IMR-90 (cell line): Measurements from ENCODE around the gene TRIM4. TPM values are rescaled to one million over a fixed set of nuclear protein-coding genes. Genes with fewer than 3 reads are reported as not detected.

Experiments
- ATAC-seq: fragments of 200-7000 bp; cut with Tn5 transposase; 2 replicates; pipeline ENCODE4 v1.9.1; 2020; ENCODE audit warnings: low read depth, mild to moderate bottlenecking, moderate library complexity
- BruUV-seq: library from RNA; stranded (reverse); fragments of 400-500 nt; replicated peaks from 2 replicates; lab custom pipeline; 2021; lab: Mats Ljungman, UMichigan
- CTCF ChIA-PET: fragments of 300-600 bp; formaldehyde crosslinking; extraction: SDS; loops from one replicate; lab custom pipeline; 2021; ENCODE audit warnings: antibody characterized with exemption; lab: Yijun Ruan, JAX
- POLR2A ChIA-PET: fragments of 300-600 bp; sonication (Branson Sonifier 250); formaldehyde crosslinking; loops from one replicate; lab custom pipeline; 2022; ENCODE audit warnings: antibody characterized with exemption; ENCODE audit not compliant: unreplicated experiment; lab: Charles Lee
- DNase-seq: peaks from one replicate; pipeline ENCODE4 v3.0.0; 2013
- H2AFZ ChIP-seq: replicated peaks from 2 replicates; pipeline ENCODE3; 2013; ENCODE audit warnings: low read length, mild to moderate bottlenecking; ENCODE audit not compliant: poor library complexity
- H2AK5ac ChIP-seq: 2 replicates; pipeline ENCODE4 v1.6.1; 2013; ENCODE audit warnings: low read depth, low read length, inconsistent platforms
- H2AK9ac ChIP-seq: replicated peaks from 2 replicates; pipeline ENCODE3; 2013; ENCODE audit warnings: mild to moderate bottlenecking, low read depth, low read length, moderate library complexity; ENCODE audit not compliant: poor library complexity
- H2BK120ac ChIP-seq: 2 replicates; pipeline ENCODE4 v1.6.1; 2013; ENCODE audit warnings: low read depth, low read length, inconsistent platforms
- H2BK15ac ChIP-seq: 3 replicates; pipeline ENCODE4 v1.6.1; 2013; ENCODE audit warnings: low read depth, low read length, inconsistent platforms
- H2BK20ac ChIP-seq: 2 replicates; pipeline ENCODE4 v1.6.1; 2013; ENCODE audit warnings: low read depth, mild to moderate bottlenecking, inconsistent platforms, low read length, moderate library complexity
- H2BK5ac ChIP-seq: 2 replicates; pipeline ENCODE4 v1.6.1; 2013; ENCODE audit warnings: mild to moderate bottlenecking, low read depth, low read length, inconsistent platforms; ENCODE audit not compliant: poor library complexity, severe bottlenecking
- H3K14ac ChIP-seq: replicated peaks from 2 replicates; pipeline ENCODE4 v1.6.1; 2013; ENCODE audit warnings: low read depth, low read length, inconsistent platforms
- H3K18ac ChIP-seq: 2 replicates; pipeline ENCODE4 v1.6.1; 2013; ENCODE audit warnings: low read depth, low read length, control low read depth
- H3K23ac ChIP-seq: 2 replicates; pipeline ENCODE4 v1.6.1; 2013; ENCODE audit warnings: low read depth, low read length, inconsistent platforms
- H3K27ac ChIP-seq: 2 replicates; pipeline ENCODE4 v1.5.1; 2013; ENCODE audit warnings: mild to moderate bottlenecking, control low read depth, low read length; ENCODE audit not compliant: insufficient read depth
- H3K27me3 ChIP-seq: 2 replicates; pipeline ENCODE4 v1.6.1; 2013; ENCODE audit warnings: low read length; ENCODE audit not compliant: control insufficient read depth, insufficient read depth
- H3K36me3 ChIP-seq: 2 replicates; pipeline ENCODE4 v1.6.1; 2013; ENCODE audit warnings: low read length, mixed read lengths; ENCODE audit not compliant: control insufficient read depth, insufficient read depth
- H3K4ac ChIP-seq: 2 replicates; pipeline ENCODE4 v1.6.1; 2013; ENCODE audit warnings: low read depth, low read length, inconsistent platforms
- H3K4me1 ChIP-seq: 2 replicates; pipeline ENCODE4 v1.6.1; 2013; ENCODE audit warnings: low read length, mixed read lengths; ENCODE audit not compliant: control insufficient read depth, insufficient read depth
- H3K4me2 ChIP-seq: 2 replicates; pipeline ENCODE4 v1.6.1; 2013; ENCODE audit warnings: low read depth, mild to moderate bottlenecking, control low read depth, low read length, moderate library complexity
- H3K4me3 ChIP-seq: 2 replicates; pipeline ENCODE4 v1.5.1; 2013; ENCODE audit warnings: low read depth, mild to moderate bottlenecking, control low read depth, low read length, moderate library complexity; ENCODE audit not compliant: insufficient read depth
- H3K56ac ChIP-seq: 2 replicates; pipeline ENCODE4 v1.6.1; 2013; ENCODE audit warnings: low read length, inconsistent platforms; ENCODE audit not compliant: insufficient read depth; ENCODE audit errors: extremely low read depth
- H3K79me1 ChIP-seq, 2 experiments: 2 replicates each; pipeline ENCODE4 v1.6.1; 2013; ENCODE audit warnings: low read length in 2 of 2, inconsistent platforms in 1 of 2, low read depth in 1 of 2
- H3K9ac ChIP-seq: 2 replicates; pipeline ENCODE4 v1.6.1; 2013; ENCODE audit warnings: low read depth, low read length, control low read depth
- H3K9me1 ChIP-seq: 2 replicates; pipeline ENCODE4 v1.6.1; 2013; ENCODE audit warnings: low read length, inconsistent platforms; ENCODE audit not compliant: insufficient read depth
- H3K9me3 ChIP-seq: 2 replicates; pipeline ENCODE4 v1.6.1; 2013; ENCODE audit warnings: low read length; ENCODE audit not compliant: control insufficient read depth, insufficient read depth
- H4K20me1 ChIP-seq: 2 replicates; pipeline ENCODE4 v1.6.1; 2013; ENCODE audit warnings: low read length, inconsistent platforms; ENCODE audit not compliant: insufficient read depth
- H4K5ac ChIP-seq: 2 replicates; pipeline ENCODE4 v1.6.1; 2013; ENCODE audit warnings: mild to moderate bottlenecking, low read depth, low read length, control low read depth
- H4K8ac ChIP-seq, 2 experiments: 2 replicates each; pipeline ENCODE4 v1.6.1; 2013; ENCODE audit warnings: low read depth in 2 of 2, low read length in 2 of 2, control low read depth in 1 of 2, inconsistent platforms in 1 of 2
- H4K91ac ChIP-seq: 2 replicates; pipeline ENCODE4 v1.6.1; 2013; ENCODE audit warnings: low read depth, low read length, inconsistent platforms; ENCODE audit not compliant: insufficient read depth
- BHLHE40 ChIP-seq: fragments of 150-350 bp; IDR thresholded peaks from 2 replicates; pipeline ENCODE4 v1.6.1; 2016; ENCODE audit warnings: mild to moderate bottlenecking, low read depth, low read length
- CEBPB ChIP-seq: IDR thresholded peaks from 2 replicates; pipeline ENCODE4 v1.6.1; 2012; ENCODE audit warnings: low read depth, low read length, improper control_type of control experiment
- CHD1 ChIP-seq: IDR thresholded peaks from 2 replicates; pipeline ENCODE4 v1.6.1; 2012; ENCODE audit warnings: low read depth, low read length, improper control_type of control experiment
- CTCF ChIP-seq: conservative IDR thresholded peaks from 2 replicates; pipeline ENCODE4 v1.5.1; 2012; ENCODE audit warnings: mild to moderate bottlenecking, low read depth, low read length, improper control_type of control experiment
- ELK1 ChIP-seq: fragments of 150-350 bp; IDR thresholded peaks from 2 replicates; pipeline ENCODE4 v1.6.1; 2016; ENCODE audit warnings: low read depth, mild to moderate bottlenecking, low read length, moderate library complexity, borderline replicate concordance
- FOS ChIP-seq: fragments of 150-350 bp; IDR thresholded peaks from 2 replicates; pipeline ENCODE4 v1.6.1; 2016; ENCODE audit warnings: low read depth, low read length
- MAFK ChIP-seq: IDR thresholded peaks from 2 replicates; pipeline ENCODE4 v1.6.1; 2012; ENCODE audit warnings: low read depth, low read length, improper control_type of control experiment
- MAZ ChIP-seq: IDR thresholded peaks from 2 replicates; pipeline ENCODE4 v1.6.1; 2012; ENCODE audit warnings: low read depth, mild to moderate bottlenecking, low read length, improper control_type of control experiment, moderate library complexity, borderline replicate concordance
- MXI1 ChIP-seq: IDR thresholded peaks from 2 replicates; pipeline ENCODE4 v1.6.1; 2012; ENCODE audit warnings: low read depth, mild to moderate bottlenecking, low read length, moderate library complexity, borderline replicate concordance
- NFE2L2 ChIP-seq: fragments of 150-350 bp; IDR thresholded peaks from 2 replicates; pipeline ENCODE4 v1.6.1; 2016; ENCODE audit warnings: low read depth, mild to moderate bottlenecking, low read length
- POLR2A ChIP-seq: IDR thresholded peaks from 2 replicates; pipeline ENCODE4 v1.6.1; 2012; ENCODE audit warnings: mild to moderate bottlenecking, low read depth, low read length
- RAD21 ChIP-seq: IDR thresholded peaks from 2 replicates; pipeline ENCODE4 v1.6.1; 2012; ENCODE audit warnings: low read length, improper control_type of control experiment
- RCOR1 ChIP-seq: IDR thresholded peaks from 2 replicates; pipeline ENCODE4 v1.6.1; 2012; ENCODE audit warnings: mild to moderate bottlenecking, low read length, improper control_type of control experiment; ENCODE audit not compliant: insufficient replicate concordance
- RFX5 ChIP-seq: IDR thresholded peaks from 2 replicates; pipeline ENCODE4 v1.8.0; 2012; ENCODE audit warnings: low read depth, mild to moderate bottlenecking, low read length, moderate library complexity
- SMC3 ChIP-seq: fragments of 150-350 bp; IDR thresholded peaks from 2 replicates; pipeline ENCODE4 v1.6.1; 2016; ENCODE audit warnings: low read depth, mild to moderate bottlenecking, antibody characterized with exemption, low read length, moderate library complexity
- USF2 ChIP-seq: fragments of 150-350 bp; IDR thresholded peaks from 2 replicates; pipeline ENCODE4 v1.6.1; 2017; ENCODE audit warnings: mild to moderate bottlenecking, antibody characterized with exemption, low read length, low read depth
- WGBS, 2 experiments: methylation state at CpG; one replicate each; pipeline versions ENCODE4 v1.1.5 to v1.1.7; 2013; ENCODE audit warnings: missing lambda C conversion rate in 2 of 2; ENCODE audit not compliant: insufficient read length in 1 of 2; ENCODE audit errors: extremely low coverage in 2 of 2; 5-methylcytosine and 5-hydroxymethylcytosine counted together
- dilution Hi-C: fragments of 300-500 bp; cut with HindIII; formaldehyde crosslinking; loops from one replicate; pipeline ENCODE4 v1.14.3; 2018; ENCODE audit warnings: low sequenced_read_pairs; ENCODE audit not compliant: unreplicated experiment
- in situ Hi-C: fragments of 300-500 bp; cut with MboI; formaldehyde crosslinking; loops from 3 replicates; pipeline ENCODE4 v1.14.3; 2019; ENCODE audit warnings: low sequenced_read_pairs, inconsistent platforms, mixed read lengths
- intact Hi-C: fragments of 100-400 bp; cut with micrococcal nuclease; formaldehyde crosslinking; loops from 2 replicates; pipeline ENCODE4 v1.10.0; 2022
- polyA plus RNA-seq, 3 experiments: library from polyadenylated mRNA; depleted of rRNA; stranded (reverse); fragments of >200 nt; gene quantifications; 2 replicates each; pipeline ENCODE4 v1.2.3, GENCODE V29; 2012; ENCODE audit warnings: low replicate concordance in 1 of 3
- total RNA-seq: library from RNA; depleted of rRNA; stranded (reverse); fragments of >200 nt; gene quantifications from 2 replicates; pipeline ENCODE4 v1.2.3, GENCODE V29; 2012

TRIM4 gene
- total and polyA plus RNA-seq, 2 of the 4 experiments (the other 2 are of a cell fraction) = 10.6 to 13.4 TPM

- no peak overlapping the region for H2BK120ac ChIP-seq
- no peak overlapping the region for H2AK9ac ChIP-seq
- peaks cover 0 to 9% of the 10 kb centered on the region in 2 experiments; a peak in 1 of 4 replicates for H3K79me1 ChIP-seq
- no peak overlapping the region for H4K8ac ChIP-seq
- H3K4me1 ChIP-seq = no peaks in the 10 kb centered on the region
- H2AFZ ChIP-seq = no peak overlapping the region
- no peak overlapping the region for H3K14ac ChIP-seq
- DNase-seq = no peak
- H3K18ac ChIP-seq = no peak overlapping the region
- no peak overlapping the region for H4K91ac ChIP-seq
- H2BK5ac ChIP-seq = no peak overlapping the region
- H4K20me1 ChIP-seq = no peaks in the 10 kb centered on the region
- TF ChIP-seq FOS (no peak), POLR2A (no peak), ELK1 (no peak), SMC3 (no peak), CEBPB (no peak), NFE2L2 (no peak), BHLHE40 (no peak), RAD21 (no peak), MXI1 (no peak), RFX5 (no peak), CHD1 (no peak), CTCF (no peak), MAZ (no peak), MAFK (no peak), RCOR1 (no peak), USF2 (no peak)
- H3K9ac ChIP-seq = no peak overlapping the region
- H2AK5ac ChIP-seq = no peak overlapping the region
- H3K36me3 ChIP-seq = peaks cover 35% of the 10 kb centered on the region
- no CpG with 5 or more reads among the region's 3 CpGs for WGBS, 2 experiments
- no peak overlapping the region for H3K4ac ChIP-seq
- dilution Hi-C loops (no loop called here), in situ Hi-C loops (no loop called here), intact Hi-C loops (loop anchor here (10.0 kb wide), 1 partner anchor 264 kb away; no protein-coding TSS in a partner anchor)
- no peak overlapping the region for H2BK20ac ChIP-seq
- H2BK15ac ChIP-seq = no peak overlapping the region
- no peaks in the 10 kb centered on the region for H3K27me3 ChIP-seq
- ChIA-PET POLR2A (no interaction called here), CTCF (no interaction called here)
- H3K56ac ChIP-seq = no peak overlapping the region
- no TSS peak for BruUV-seq
- peaks cover 3% of the 10 kb centered on the region for H3K9me1 ChIP-seq
- no peak overlapping the region for H3K4me3 ChIP-seq
- ATAC-seq = no peak
- no peak overlapping the region for H3K27ac ChIP-seq
- H3K23ac ChIP-seq = no peak overlapping the region
- no peak overlapping the region for H4K5ac ChIP-seq
- no peak overlapping the region for H3K4me2 ChIP-seq
- H3K9me3 ChIP-seq = no peaks in the 10 kb centered on the region
Measured at GRCh38 chr7:99898836-99899235, 20.5 kb downstream of the TRIM4 start.
